SK-N-SH treated with all-trans-retinoic acid at 6 μM for 48 hours (cell line): ENCODE results near the gene GID8.

ENCODE experiments used
- ARNTL ChIP-seq: fragments of 450-650 bp; formaldehyde crosslinking; IDR thresholded peaks from 2 replicates; pipeline ENCODE4 v1.5.0; 2020; ENCODE audit warnings: low read depth, mild to moderate bottlenecking, moderate library complexity, borderline replicate concordance
- CREB5 ChIP-seq: fragments of 250-450 bp; sonication (Bioruptor Pico); IDR thresholded peaks from 2 replicates; pipeline ENCODE4 v1.5.1; 2020; ENCODE audit warnings: low read depth, mild to moderate bottlenecking, moderate library complexity
- PATZ1 ChIP-seq: fragments of 250-450 bp; sonication (Bioruptor Pico); IDR thresholded peaks from 2 replicates; pipeline ENCODE4 v1.8.0; 2020; ENCODE audit warnings: mild to moderate bottlenecking, moderate library complexity, borderline replicate concordance
- PPARA ChIP-seq: fragments of 250-450 bp; sonication (Bioruptor Pico); IDR thresholded peaks from 2 replicates; pipeline ENCODE4 v1.5.0; 2020; ENCODE audit warnings: mild to moderate bottlenecking, borderline replicate concordance
- TOX ChIP-seq: fragments of 250-450 bp; sonication (Bioruptor Pico); IDR thresholded peaks from 2 replicates; pipeline ENCODE4 v1.8.0; 2021; ENCODE audit warnings: mild to moderate bottlenecking, moderate library complexity, borderline replicate concordance
- TSHZ2 ChIP-seq: fragments of 250-450 bp; sonication (Bioruptor Pico); IDR thresholded peaks from 2 replicates; pipeline ENCODE4 v1.5.0; 2020; ENCODE audit warnings: mild to moderate bottlenecking, moderate library complexity
- ZC3H10 ChIP-seq: fragments of 250-450 bp; sonication (Bioruptor Pico); IDR thresholded peaks from 2 replicates; pipeline ENCODE4 v1.5.1; 2021; ENCODE audit warnings: mild to moderate bottlenecking, moderate library complexity
- ZFP3 ChIP-seq: fragments of 250-450 bp; sonication (Bioruptor Pico); IDR thresholded peaks from 2 replicates; pipeline ENCODE4 v1.5.0; 2020; ENCODE audit warnings: mild to moderate bottlenecking, moderate library complexity
- ZNF8 ChIP-seq: fragments of 450-650 bp; formaldehyde crosslinking; IDR thresholded peaks from 2 replicates; pipeline ENCODE4 v1.5.0; 2020; ENCODE audit warnings: mild to moderate bottlenecking, moderate library complexity

GRCh38 chr20:62923669-62924441 is 14.1 kb upstream of the GID8 start:
- TF ChIP-seq ZFP3 (no peak), CREB5 (CRISPR knock-in tag) (no peak), TOX (no peak), ZC3H10 (CRISPR knock-in tag) (no peak), ARNTL (CRISPR knock-in tag) (no peak), ZNF8 (CRISPR knock-in tag) (no peak), PATZ1 (no peak), PPARA (CRISPR knock-in tag) (no peak), TSHZ2 (CRISPR knock-in tag) (no peak)
